ENCODE measurements around the gene ASIC1. TPM values are rescaled to one million over a fixed set of nuclear protein-coding genes. Genes with fewer than 3 reads are reported as not detected.
A peak's percentile ranks its signal among the peaks of the same experiment; 100 is the strongest.

The ASIC1 gene
- total and polyA plus RNA-seq, 5 donors = 1.3 to 4.5 (median 2.8) TPM

- H3K4me3 ChIP-seq (ENCODE audit: low read length) = no peak overlapping the region
- H3K27ac ChIP-seq (ENCODE audit: low read length) = no peak overlapping the region
- DNase-seq = no peak
- peaks cover 2% of the 10 kb centered on the region for H3K4me1 ChIP-seq (ENCODE audit: control insufficient read depth, insufficient read depth, low read length)
- intact Hi-C loops (cut with DNase I) = no loop called here
- 87% methylated on average over 3 of the region's 3 CpGs for WGBS
- no peaks in the 10 kb centered on the region for H3K27me3 ChIP-seq (ENCODE audit: control insufficient read depth, insufficient read depth)
- H3K9me3 ChIP-seq (ENCODE audit: control insufficient read depth, low read length) = no peaks in the 10 kb centered on the region
- no peak for ATAC-seq
Observed at GRCh38 chr12:50100561-50100960, 43.2 kb downstream of the ASIC1 start.

- WGBS = 73% methylated on average over 3 of the region's 3 CpGs
- no peak overlapping the region for H3K27ac ChIP-seq (ENCODE audit: low read length)
- H3K27me3 ChIP-seq (ENCODE audit: control insufficient read depth, insufficient read depth) = no peaks in the 10 kb centered on the region
- intact Hi-C loops (cut with DNase I) = no loop called here
- DNase-seq (no peak), ATAC-seq (no peak)
- H3K4me1 ChIP-seq (ENCODE audit: control insufficient read depth, insufficient read depth, low read length) = peaks cover 2% of the 10 kb centered on the region
- no peak overlapping the region for H3K4me3 ChIP-seq (ENCODE audit: low read length)
- H3K9me3 ChIP-seq (ENCODE audit: control insufficient read depth, low read length) = no peaks in the 10 kb centered on the region
Observed at GRCh38 chr12:50101663-50102062, 44.3 kb downstream of the ASIC1 start.

GRCh38 chr12:50102131-50102531, 44.7 kb downstream of the ASIC1 start:
- DNase-seq (no peak), ATAC-seq (no peak)
- no peak overlapping the region for H3K27ac ChIP-seq (ENCODE audit: low read length)
- intact Hi-C loops (cut with DNase I) = no loop called here
- H3K4me1 ChIP-seq (ENCODE audit: control insufficient read depth, insufficient read depth, low read length) = peaks cover 2% of the 10 kb centered on the region
- 71% methylated on average over 2 of the region's 2 CpGs for WGBS
- no peak overlapping the region for H3K4me3 ChIP-seq (ENCODE audit: low read length)
- no peaks in the 10 kb centered on the region for H3K27me3 ChIP-seq (ENCODE audit: control insufficient read depth, insufficient read depth)
- no peaks in the 10 kb centered on the region for H3K9me3 ChIP-seq (ENCODE audit: control insufficient read depth, low read length)

- no peak for ATAC-seq
- 79% methylated on average over 8 of the region's 8 CpGs for WGBS
- intact Hi-C loops (cut with DNase I) = no loop called here
- Histone ChIP-seq H3K27me3 (ENCODE audit: control insufficient read depth, insufficient read depth) (no peaks in the 10 kb centered on the region), H3K4me3 (ENCODE audit: low read length) (no peak overlapping the region), H3K9me3 (ENCODE audit: control insufficient read depth, low read length) (no peaks in the 10 kb centered on the region), H3K27ac (ENCODE audit: low read length) (no peak overlapping the region), H3K4me1 (ENCODE audit: control insufficient read depth, insufficient read depth, low read length) (peaks cover 2% of the 10 kb centered on the region)
- DNase-seq = peak in 1 of 3 donors; percentile 42
Observed at GRCh38 chr12:50102646-50103309, 45.4 kb downstream of the ASIC1 start.

GRCh38 chr12:50103351-50103750, 46.0 kb downstream of the ASIC1 start:
- no peak for ATAC-seq
- H3K27ac ChIP-seq (ENCODE audit: low read length) = no peak overlapping the region
- intact Hi-C loops (cut with DNase I) = no loop called here
- H3K9me3 ChIP-seq (ENCODE audit: control insufficient read depth, low read length) = no peaks in the 10 kb centered on the region
- H3K4me3 ChIP-seq (ENCODE audit: low read length) = no peak overlapping the region
- H3K4me1 ChIP-seq (ENCODE audit: control insufficient read depth, insufficient read depth, low read length) = peaks cover 2% of the 10 kb centered on the region
- H3K27me3 ChIP-seq (ENCODE audit: control insufficient read depth, insufficient read depth) = no peaks in the 10 kb centered on the region
- no peak for DNase-seq
- 98% methylated on average over 2 of the region's 2 CpGs for WGBS

GRCh38 chr12:50103767-50104321, 46.4 kb downstream of the ASIC1 start, which contains the start of gene GPD1:
Gene GPD1 (plus strand): TSS chr12:50104008. CDS start chr12:50104051, 43 bp downstream.
- H3K4me3 ChIP-seq (ENCODE audit: low read length) = no peak within 1 kb of the TSS

GRCh38 chr12:50104417-50105366, 47.3 kb downstream of the ASIC1 start:
- WGBS = 75% methylated on average over 14 of the region's 14 CpGs
- H3K27ac ChIP-seq (ENCODE audit: low read length) = no peak overlapping the region
- H3K4me1 ChIP-seq (ENCODE audit: control insufficient read depth, insufficient read depth, low read length) = peaks cover 2% of the 10 kb centered on the region
- intact Hi-C loops (cut with DNase I) = no loop called here
- no peaks in the 10 kb centered on the region for H3K9me3 ChIP-seq (ENCODE audit: control insufficient read depth, low read length)
- DNase-seq (peak in 1 of 3 donors; percentile 66), ATAC-seq (peak in 1 of 2 donors; percentile 2)
- no peak overlapping the region for H3K4me3 ChIP-seq (ENCODE audit: low read length)
- H3K27me3 ChIP-seq (ENCODE audit: control insufficient read depth, insufficient read depth) = no peaks in the 10 kb centered on the region

More at GRCh38 chr12:50103767-50104321, 46.4 kb downstream of the ASIC1 start, which contains the start of gene GPD1:
- Histone ChIP-seq H3K27ac (ENCODE audit: low read length) (no peak within 1 kb of the TSS), H3K27me3 (ENCODE audit: control insufficient read depth, insufficient read depth) (no peaks in the 10 kb centered on the region), H3K9me3 (ENCODE audit: control insufficient read depth, low read length) (no peaks in the 10 kb centered on the region), H3K4me1 (ENCODE audit: control insufficient read depth, insufficient read depth, low read length) (peaks cover 2% of the 10 kb centered on the region)
- intact Hi-C loops (cut with DNase I) = no loop called here
- peak; percentile 79 to 85 for ATAC-seq
- 20% methylated on average over 13 of the region's 13 CpGs for WGBS
- DNase-seq = peak; percentile 74 to 89 (median 89)

- Histone ChIP-seq H3K27ac (ENCODE audit: low read length) (no peak overlapping the region), H3K9me3 (ENCODE audit: control insufficient read depth, low read length) (no peaks in the 10 kb centered on the region), H3K4me1 (ENCODE audit: control insufficient read depth, insufficient read depth, low read length) (peaks cover 4% of the 10 kb centered on the region), H3K27me3 (ENCODE audit: control insufficient read depth, insufficient read depth) (no peaks in the 10 kb centered on the region), H3K4me3 (ENCODE audit: low read length) (no peak overlapping the region)
- no peak for DNase-seq
- intact Hi-C loops (cut with DNase I) = no loop called here
- 90% methylated on average over 12 of the region's 12 CpGs for WGBS
- no peak for ATAC-seq
Observed at GRCh38 chr12:50105913-50106450, 48.6 kb downstream of the ASIC1 start.

- Histone ChIP-seq H3K4me1 (ENCODE audit: control insufficient read depth, insufficient read depth, low read length) (peaks cover 4% of the 10 kb centered on the region), H3K27me3 (ENCODE audit: control insufficient read depth, insufficient read depth) (no peaks in the 10 kb centered on the region), H3K9me3 (ENCODE audit: control insufficient read depth, low read length) (no peaks in the 10 kb centered on the region), H3K4me3 (ENCODE audit: low read length) (no peak overlapping the region), H3K27ac (ENCODE audit: low read length) (no peak overlapping the region)
- WGBS = 79% methylated on average over 3 of the region's 3 CpGs
- intact Hi-C loops (cut with DNase I) = no loop called here
- no peak for DNase-seq
- ATAC-seq = no peak
Observed at GRCh38 chr12:50106907-50107306, 49.5 kb downstream of the ASIC1 start.

GRCh38 chr12:50107416-50108268, 50.2 kb downstream of the ASIC1 start:
- 93% methylated on average over 17 of the region's 17 CpGs for WGBS
- Histone ChIP-seq H3K27ac (ENCODE audit: low read length) (no peak overlapping the region), H3K9me3 (ENCODE audit: control insufficient read depth, low read length) (no peaks in the 10 kb centered on the region), H3K27me3 (ENCODE audit: control insufficient read depth, insufficient read depth) (no peaks in the 10 kb centered on the region), H3K4me3 (ENCODE audit: low read length) (no peak overlapping the region), H3K4me1 (ENCODE audit: control insufficient read depth, insufficient read depth, low read length) (peaks cover 4% of the 10 kb centered on the region)
- intact Hi-C loops (cut with DNase I) = no loop called here
- DNase-seq (no peak), ATAC-seq (no peak)

All from right cardiac atrium (tissue), 5 donors.